Calu3 (cell line): ENCODE data around the gene MYCBP. TPM values are rescaled to one million over a fixed set of nuclear protein-coding genes. Genes with fewer than 3 reads are reported as not detected.
"Not testable (repeated sequence)": the region's sequence is repeated elsewhere in the genome, so short reads cannot be mapped to it uniquely, and the experiment has no call there.

ENCODE experiments used
- BruUV-seq: library from RNA; stranded (reverse); fragments of 400-500 nt; replicated peaks from 2 replicates; lab custom pipeline; 2021; lab: Mats Ljungman, UMichigan
- CTCF ChIA-PET: fragments of 300-600 bp; sonication (Branson Sonifier 250); formaldehyde crosslinking; loops from one replicate; lab custom pipeline; 2022; ENCODE audit warnings: antibody characterized with exemption; lab: Charles Lee
- DNase-seq: peaks from one replicate; pipeline ENCODE4 v3.0.0; 2022
- H3K27ac Mint-ChIP-seq: one replicate; pipeline ENCODE4 v1.8.0; 2022; ENCODE audit warnings: mixed read lengths; ENCODE audit not compliant: unreplicated experiment
- H3K27me3 Mint-ChIP-seq: one replicate; pipeline ENCODE4 v1.8.0; 2022; ENCODE audit warnings: mixed read lengths; ENCODE audit not compliant: unreplicated experiment
- H3K36me3 Mint-ChIP-seq: one replicate; pipeline ENCODE4 v1.8.0; 2022; ENCODE audit warnings: mild to moderate bottlenecking, moderate library complexity, mixed read lengths; ENCODE audit not compliant: insufficient read depth, unreplicated experiment
- H3K4me1 Mint-ChIP-seq: one replicate; pipeline ENCODE4 v1.8.0; 2022; ENCODE audit warnings: mild to moderate bottlenecking, low read depth, mixed read lengths; ENCODE audit not compliant: unreplicated experiment
- H3K4me3 Mint-ChIP-seq: one replicate; pipeline ENCODE4 v1.8.0; 2022; ENCODE audit warnings: mild to moderate bottlenecking, low read depth, moderate library complexity, mixed read lengths; ENCODE audit not compliant: unreplicated experiment
- H3K9me3 Mint-ChIP-seq: one replicate; pipeline ENCODE4 v1.8.0; 2022; ENCODE audit warnings: low read depth, mixed read lengths; ENCODE audit not compliant: unreplicated experiment
- intact Hi-C: fragments of 100-400 bp; cut with micrococcal nuclease; formaldehyde crosslinking; loops from one replicate; pipeline ENCODE4 v1.10.0; 2022; ENCODE audit not compliant: unreplicated experiment
- total RNA-seq: library from RNA; stranded (reverse); gene quantifications from 2 replicates; pipeline ENCODE4 v1.2.3, GENCODE V29; 2022
- TF ChIP-seq, protein P1 (sequence below): fragments of 200-600 bp; IDR thresholded peaks from one replicate; pipeline ENCODE4 v1.8.0; 2022; ENCODE audit warnings: antibody characterized with exemption; ENCODE audit not compliant: unreplicated experiment

MYCBP gene
- total RNA-seq, 1 experiment from 2014 or later, result 25.9 TPM

- no peaks in the 10 kb centered on the region for H3K9me3 Mint-ChIP-seq
- H3K4me3 Mint-ChIP-seq, result peak overlapping the region; percentile 91
- H3K4me1 Mint-ChIP-seq, result peaks cover 8% of the 10 kb centered on the region
- H3K36me3 Mint-ChIP-seq, result peaks cover 43% of the 10 kb centered on the region
- no peaks in the 10 kb centered on the region for H3K27me3 Mint-ChIP-seq
- CTCF ChIA-PET, result interaction anchor here (1.0 kb wide), 1 partner anchor 234 kb away, joined by 3 read pairs; no protein-coding TSS in a partner anchor
- intact Hi-C loops, result loop anchor here (2.0 kb wide), 2 partner anchors 158 to 234 kb away; no protein-coding TSS in a partner anchor
- DNase-seq, result peak; percentile 43
- no peak overlapping the region for H3K27ac Mint-ChIP-seq
- BruUV-seq, result no TSS peak
- TF ChIP-seq, protein P1, sequence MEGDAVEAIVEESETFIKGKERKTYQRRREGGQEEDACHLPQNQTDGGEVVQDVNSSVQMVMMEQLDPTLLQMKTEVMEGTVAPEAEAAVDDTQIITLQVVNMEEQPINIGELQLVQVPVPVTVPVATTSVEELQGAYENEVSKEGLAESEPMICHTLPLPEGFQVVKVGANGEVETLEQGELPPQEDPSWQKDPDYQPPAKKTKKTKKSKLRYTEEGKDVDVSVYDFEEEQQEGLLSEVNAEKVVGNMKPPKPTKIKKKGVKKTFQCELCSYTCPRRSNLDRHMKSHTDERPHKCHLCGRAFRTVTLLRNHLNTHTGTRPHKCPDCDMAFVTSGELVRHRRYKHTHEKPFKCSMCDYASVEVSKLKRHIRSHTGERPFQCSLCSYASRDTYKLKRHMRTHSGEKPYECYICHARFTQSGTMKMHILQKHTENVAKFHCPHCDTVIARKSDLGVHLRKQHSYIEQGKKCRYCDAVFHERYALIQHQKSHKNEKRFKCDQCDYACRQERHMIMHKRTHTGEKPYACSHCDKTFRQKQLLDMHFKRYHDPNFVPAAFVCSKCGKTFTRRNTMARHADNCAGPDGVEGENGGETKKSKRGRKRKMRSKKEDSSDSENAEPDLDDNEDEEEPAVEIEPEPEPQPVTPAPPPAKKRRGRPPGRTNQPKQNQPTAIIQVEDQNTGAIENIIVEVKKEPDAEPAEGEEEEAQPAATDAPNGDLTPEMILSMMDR, result no peak
Observed at GRCh38 chr1:38858833-38859560, 14.2 kb downstream of the MYCBP start.

- peaks cover 8% of the 10 kb centered on the region for H3K4me1 Mint-ChIP-seq
- TF ChIP-seq, protein P1, result no peak
- peaks cover 32% of the 10 kb centered on the region for H3K36me3 Mint-ChIP-seq
- CTCF ChIA-PET, result no interaction called here
- H3K4me3 Mint-ChIP-seq, result no peak overlapping the region
- DNase-seq, result no peak
- H3K9me3 Mint-ChIP-seq, result no peaks in the 10 kb centered on the region
- intact Hi-C loops, result no loop called here
- no peaks in the 10 kb centered on the region for H3K27me3 Mint-ChIP-seq
- no TSS peak for BruUV-seq
- no peak overlapping the region for H3K27ac Mint-ChIP-seq
Observed at GRCh38 chr1:38852780-38853179, 20.4 kb downstream of the MYCBP start.

GRCh38 chr1:38848071-38848470 is 25.1 kb downstream of the MYCBP start:
- BruUV-seq, result no TSS peak
- intact Hi-C loops, result no loop called here
- Mint-ChIP-seq H3K9me3 (no peaks in the 10 kb centered on the region), H3K27me3 (no peaks in the 10 kb centered on the region), H3K4me1 (no peaks in the 10 kb centered on the region), H3K4me3 (no peak overlapping the region), H3K36me3 (peaks cover 25% of the 10 kb centered on the region), H3K27ac (no peak overlapping the region)
- no peak for DNase-seq
- CTCF ChIA-PET, result no interaction called here
- TF ChIP-seq, protein P1, result no peak

- Mint-ChIP-seq H3K9me3 (no peaks in the 10 kb centered on the region), H3K36me3 (peaks cover 33% of the 10 kb centered on the region), H3K27me3 (no peaks in the 10 kb centered on the region), H3K27ac (no peak overlapping the region), H3K4me1 (no peaks in the 10 kb centered on the region), H3K4me3 (no peak overlapping the region)
- DNase-seq, result no peak
- TF ChIP-seq, protein P1, result no peak
- CTCF ChIA-PET, result no interaction called here
- intact Hi-C loops, result no loop called here
- no TSS peak for BruUV-seq
Observed at GRCh38 chr1:38846210-38846609, 26.9 kb downstream of the MYCBP start.

DNA sequence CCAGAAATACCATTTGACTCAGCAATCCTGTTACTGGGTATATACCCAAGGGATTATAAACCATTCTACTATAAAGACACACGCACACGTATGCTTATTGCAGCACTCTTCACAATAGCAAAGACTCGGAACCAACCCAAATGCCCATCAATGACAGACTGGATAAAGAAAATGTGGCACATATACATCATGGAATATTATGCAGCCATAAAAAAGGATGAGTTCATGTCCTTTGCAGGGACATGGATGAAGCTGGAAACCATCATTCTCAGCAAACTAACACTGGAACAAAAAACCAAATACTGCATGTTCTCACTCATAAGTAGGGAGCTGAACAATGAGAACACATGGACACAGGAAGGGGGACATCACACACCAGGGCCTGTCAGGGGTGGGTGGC is 28.1 kb downstream of the MYCBP start:
- H3K4me3 Mint-ChIP-seq, DNase-seq, H3K27me3 Mint-ChIP-seq, BruUV-seq, H3K27ac Mint-ChIP-seq, H3K4me1 Mint-ChIP-seq, CTCF ChIA-PET, intact Hi-C loops, H3K9me3 Mint-ChIP-seq: not testable (repeated sequence)
- peaks cover 26% of the 10 kb centered on the region for H3K36me3 Mint-ChIP-seq
